HG03460 (cell line): ENCODE data around the gene LRSAM1.
"Not testable (repeated sequence)": the region's sequence is repeated elsewhere in the genome, so short reads cannot be mapped to it uniquely, and the experiment has no call there.

Experiments used
- ATAC-seq: cut with Tn5 transposase; IDR thresholded peaks from one replicate; pipeline ENCODE4 v1.9.1; 2021; ENCODE audit not compliant: unreplicated experiment

The LRSAM1 gene

GRCh38 chr9:127455324-127455992, 4.1 kb downstream of the LRSAM1 start:
- ATAC-seq, result no peak

GRCh38 chr9:127457191-127457878, 6.0 kb downstream of the LRSAM1 start:
- no peak for ATAC-seq

- no peak for ATAC-seq
These were observed 7.6 kb downstream of the LRSAM1 start for GRCh38 chr9:127458921-127459320.

- no peak for ATAC-seq
These were observed 12.1 kb downstream of the LRSAM1 start for GRCh38 chr9:127463382-127463781.

GRCh38 chr9:127463911-127464310, 12.6 kb downstream of the LRSAM1 start:
- no peak for ATAC-seq

- not testable (repeated sequence) for ATAC-seq
These were observed 15.2 kb downstream of the LRSAM1 start for GRCh38 chr9:127466407-127466917.

- no peak for ATAC-seq
These were observed 16.3 kb downstream of the LRSAM1 start for GRCh38 chr9:127467621-127468020.

GRCh38 chr9:127470662-127471061, 19.4 kb downstream of the LRSAM1 start:
- no peak for ATAC-seq

GRCh38 chr9:127473501-127473900, 22.2 kb downstream of the LRSAM1 start:
- no peak for ATAC-seq

GRCh38 chr9:127473932-127474331, 22.6 kb downstream of the LRSAM1 start:
- ATAC-seq, result no peak

GRCh38 chr9:127474592-127474991, 23.3 kb downstream of the LRSAM1 start:
- no peak for ATAC-seq

GRCh38 chr9:127479507-127480081, 28.3 kb downstream of the LRSAM1 start:
- ATAC-seq, result no peak

GRCh38 chr9:127482662-127483061, 31.4 kb downstream of the LRSAM1 start:
- no peak for ATAC-seq

- ATAC-seq, result no peak
These were observed 34.7 kb downstream of the LRSAM1 start for GRCh38 chr9:127485995-127486394.

GRCh38 chr9:127488946-127489345, 37.6 kb downstream of the LRSAM1 start:
- ATAC-seq, result no peak

GRCh38 chr9:127489471-127490115, 38.3 kb downstream of the LRSAM1 start:
- ATAC-seq, result no peak

GRCh38 chr9:127490535-127491230, 39.4 kb downstream of the LRSAM1 start:
- no peak for ATAC-seq

- ATAC-seq, result no peak
These were observed 40.2 kb downstream of the LRSAM1 start for GRCh38 chr9:127491516-127491915.

- no peak for ATAC-seq
These were observed 41.3 kb downstream of the LRSAM1 start for GRCh38 chr9:127492616-127493015.

GRCh38 chr9:127493592-127494303, 42.4 kb downstream of the LRSAM1 start:
- ATAC-seq, result no peak
